Heart right ventricle (tissue), 16 donors: Measurements from ENCODE around the gene TDRD3. TPM values are rescaled to one million over a fixed set of nuclear protein-coding genes. Genes with fewer than 3 reads are reported as not detected.

Experiments
- ATAC-seq, 8 donors: fragments of 200-7000 bp; cut with Tn5 transposase; one replicate each; pipeline ENCODE4 v1.9.1; 2020; ENCODE audit warnings: mild to moderate bottlenecking in 8 of 8, moderate library complexity in 8 of 8, moderate number of reproducible peaks in 1 of 8
- DNase-seq, 2 donors: peaks; one replicate each; pipeline ENCODE4 v3.0.0-alpha.2; 2020
- H3K27ac ChIP-seq, 10 donors: fragments of 200-600 bp; sonication (generic) in 2 of 10; one replicate each; pipeline versions ENCODE4 v1.5.0 to v1.8.0; 2020 to 2022; ENCODE audit warnings: mild to moderate bottlenecking in 3 of 10
- H3K27me3 ChIP-seq, 7 donors: fragments of 200-600 bp; one replicate each; pipeline ENCODE4 v1.8.0; 2021 to 2022; ENCODE audit warnings: mild to moderate bottlenecking in 2 of 7
- H3K36me3 ChIP-seq, 9 donors: fragments of 200-600 bp; sonication (generic) in 1 of 9; one replicate each; pipeline versions ENCODE4 v1.5.0 to v1.8.0; 2020 to 2022; ENCODE audit warnings: mild to moderate bottlenecking in 2 of 9
- H3K4me1 ChIP-seq, 9 donors: fragments of 200-600 bp; sonication (generic) in 1 of 9; one replicate each; pipeline versions ENCODE4 v1.5.0 to v1.8.0; 2020 to 2022; ENCODE audit warnings: mild to moderate bottlenecking in 4 of 9
- H3K4me3 ChIP-seq, 10 donors: fragments of 200-600 bp; sonication (generic) in 2 of 10; one replicate each; pipeline versions ENCODE4 v1.5.0 to v1.8.0; 2020 to 2022; ENCODE audit warnings: mild to moderate bottlenecking in 7 of 10, moderate library complexity in 2 of 10
- H3K9me3 ChIP-seq, 11 donors: fragments of 200-600 bp in 10 of 11; sonication (generic) in 2 of 11; one replicate each; pipeline versions ENCODE4 v1.5.0 to v1.8.0; 2013 to 2022; ENCODE audit warnings: mild to moderate bottlenecking in 2 of 11, control low read depth in 1 of 11, moderate library complexity in 1 of 11
- CTCF ChIP-seq, 9 donors: fragments of 200-600 bp; sonication (generic) in 2 of 9; IDR thresholded peaks; one replicate each; pipeline versions ENCODE4 v1.5.0 to v1.8.0; 2021 to 2022; ENCODE audit warnings: antibody characterized with exemption in 9 of 9, mild to moderate bottlenecking in 5 of 9, moderate library complexity in 1 of 9
- WGBS, 2 donors: extraction: QIAGEN DNeasy Blood & Tissue Kit; methylation state at CpG; one replicate each; pipeline ENCODE4 v1.1.7; 2013; ENCODE audit warnings: inconsistent platforms in 1 of 2; 5-methylcytosine and 5-hydroxymethylcytosine counted together
- intact Hi-C, 10 donors: fragments of 100-400 bp; cut with DNase I; formaldehyde crosslinking; loops; one replicate each; pipeline versions ENCODE4 v1.11.1 to v1.14.2; 2022
- polyA plus RNA-seq, 2 donors: library from polyadenylated mRNA; stranded (reverse); fragments of 200-250 nt; gene quantifications; one replicate each; pipeline ENCODE4 v1.2.3, GENCODE V29; 2013
- total RNA-seq, 10 donors: library from RNA; stranded (reverse); fragmentation: NEBNext Ultra II Directional in 3 of 10; extraction: Animal tissue kit (Norgen Biotek cat#: 25700) in 3 of 10; gene quantifications; one replicate each; pipeline versions ENCODE4 v1.2.1 to v1.2.4, GENCODE V29; 2021 to 2023
- donor health status: Arrhythmogenic right ventricular cardiomyopathy.
- donor health status: ischemic (EF 13 %, LVEDD 7.1; RV severe dilation, severe dysfunction).
- donor health status: healthy with polysubstance abuse.
- donor health status: DM: no; HTN: yes; CAD: no.
- donor health status: DM: no; HTN: no; CAD: no.
- donor health status: ischemic (EF 25% LVEDD 6.9; RV normal size, moderate dysfunction).
- donor health status: ischemic (EF 25% LVEDD 5.7; RV mildly dilated, moderate dysfunction).
- donor health status: healthy.
- donor health status: DM: yes; HTN: yes; CAD: no.
- donor health status: Ischemic cardiomyopathy.
- donor health status: ischemic (EF 35%, LVEDD 5.7; RV mildly dilated, moderate dysfunction).
- donor health status: nonischemic (EF 11% LVEDD 7.7; RV severe dilation, severe dysfunction).
- donor health status: DM: yes; HTN: yes; CAD: no.
- donor health status: PGD.
- donor health status: ischemic (EF 29% LVEDD 5.4; RV normal size, mild dysfunction).
- donor health status: nonischemic (EF 23%, LVEDD 6.1; RV moderate dilation, normal function).

The TDRD3 gene
- total and polyA plus RNA-seq, 12 donors, result 9.8 to 60.7 (median 47.2) TPM

GRCh38 chr13:60453490-60453889 lies 56.5 kb downstream of the TDRD3 start:
- DNase-seq (no peak), ATAC-seq (no peak)
- peaks cover 0 to 6% (median 0%) of the 10 kb centered on the region in 9 donors for H3K36me3 ChIP-seq
- H3K4me3 ChIP-seq, result no peak overlapping the region
- intact Hi-C loops, result no loop called here
- H3K4me1 ChIP-seq, result peaks cover 0 to 4% (median 0%) of the 10 kb centered on the region in 9 donors
- H3K27me3 ChIP-seq, result no peaks in the 10 kb centered on the region
- H3K9me3 ChIP-seq, result no peaks in the 10 kb centered on the region
- H3K27ac ChIP-seq, result no peak overlapping the region
- no peak for TF ChIP-seq CTCF (IDR thresholded peaks at IDR 0.05)
- WGBS, 2 donors, result 89 to 92% methylated on average over 3 of the region's 3 CpGs

- WGBS, 2 donors, result 100% methylated on average over 1 of the region's 1 CpG
- no peaks in the 10 kb centered on the region for H3K9me3 ChIP-seq
- no peak overlapping the region for H3K27ac ChIP-seq
- intact Hi-C loops, result no loop called here
- H3K27me3 ChIP-seq, result no peaks in the 10 kb centered on the region
- no peak overlapping the region for H3K4me3 ChIP-seq
- DNase-seq (no peak), ATAC-seq (no peak)
- TF ChIP-seq CTCF (IDR thresholded peaks at IDR 0.05), result no peak
- peaks cover 0 to under 1% (median 0%) of the 10 kb centered on the region in 9 donors for H3K4me1 ChIP-seq
- peaks cover 0 to 6% (median 0%) of the 10 kb centered on the region in 9 donors for H3K36me3 ChIP-seq
Observed at GRCh38 chr13:60454425-60454824, 57.4 kb downstream of the TDRD3 start.

- intact Hi-C loops, result no loop called here
- no peaks in the 10 kb centered on the region for H3K9me3 ChIP-seq
- WGBS, 2 donors, result 53 to 82% methylated on average over 1 of the region's 1 CpG
- no peak for TF ChIP-seq CTCF (IDR thresholded peaks at IDR 0.05)
- H3K36me3 ChIP-seq, result peaks cover 0 to 55% (median 4%) of the 10 kb centered on the region in 9 donors
- no peaks in the 10 kb centered on the region for H3K27me3 ChIP-seq
- ATAC-seq (no peak), DNase-seq (no peak)
- H3K4me1 ChIP-seq, result no peaks in the 10 kb centered on the region
- H3K27ac ChIP-seq, result no peak overlapping the region
- no peak overlapping the region for H3K4me3 ChIP-seq
Observed at GRCh38 chr13:60463787-60464186, 66.8 kb downstream of the TDRD3 start.

GRCh38 chr13:60467098-60467497 lies 70.1 kb downstream of the TDRD3 start:
- DNase-seq (no peak), ATAC-seq (no peak)
- intact Hi-C loops, result no loop called here
- Histone ChIP-seq H3K27ac (no peak overlapping the region), H3K27me3 (no peaks in the 10 kb centered on the region), H3K36me3 (peaks cover 0 to 61% (median 7%) of the 10 kb centered on the region in 9 donors), H3K4me3 (no peak overlapping the region), H3K9me3 (peaks cover 0 to 9% (median 0%) of the 10 kb centered on the region in 11 donors), H3K4me1 (no peaks in the 10 kb centered on the region)
- TF ChIP-seq CTCF (IDR thresholded peaks at IDR 0.05), result no peak
- WGBS, 2 donors, result 98% methylated on average over 3 of the region's 3 CpGs
